Renal cortical epithelial cell (primary cell): ENCODE results near the gene TEAD1. TPM values are rescaled to one million over a fixed set of nuclear protein-coding genes. Genes with fewer than 3 reads are reported as not detected.
A peak's percentile ranks its signal among the peaks of the same experiment; 100 is the strongest.

Source experiments
- DNase-seq: peaks from one replicate; pipeline ENCODE4 v3.0.0-alpha.2; 2011; ENCODE audit warnings: low read depth
- total RNA-seq: library from RNA; depleted of rRNA; stranded (reverse); fragments of >200 nt; gene quantifications from 2 replicates; pipeline ENCODE4 v1.2.3, GENCODE V29; 2014

The TEAD1 gene
- total RNA-seq, result 54.4 and 170 TPM in 2 replicates

GRCh38 chr11:12673924-12674570, at the start of gene TEAD1:
TSS of gene TEAD1 (plus strand) at chr11:12674421.
- DNase-seq, result peak; percentile 76

GRCh38 chr11:12624595-12624994, 49.6 kb upstream of the TEAD1 start:
- no peak for DNase-seq

GRCh38 chr11:12625438-12626071, 48.7 kb upstream of the TEAD1 start:
- DNase-seq, result no peak

- DNase-seq, result no peak
Observed at GRCh38 chr11:12626616-12627015, 47.6 kb upstream of the TEAD1 start.

GRCh38 chr11:12628314-12628713, 45.9 kb upstream of the TEAD1 start:
- no peak for DNase-seq

GRCh38 chr11:12629601-12630313, 44.5 kb upstream of the TEAD1 start:
- no peak for DNase-seq

- DNase-seq, result peak; percentile 22
Observed at GRCh38 chr11:12631651-12632050, 42.6 kb upstream of the TEAD1 start.

GRCh38 chr11:12634329-12634728, 39.9 kb upstream of the TEAD1 start:
- DNase-seq, result no peak

- no peak for DNase-seq
Observed at GRCh38 chr11:12636871-12637410, 37.3 kb upstream of the TEAD1 start.

GRCh38 chr11:12639388-12639787, 34.8 kb upstream of the TEAD1 start:
- no peak for DNase-seq

- no peak for DNase-seq
Observed at GRCh38 chr11:12640355-12640754, 33.9 kb upstream of the TEAD1 start.

- DNase-seq, result no peak
Observed at GRCh38 chr11:12640926-12641849, 33.0 kb upstream of the TEAD1 start.

GRCh38 chr11:12642040-12642439, 32.2 kb upstream of the TEAD1 start:
- peak; percentile 75 for DNase-seq

GRCh38 chr11:12642806-12643428, 31.3 kb upstream of the TEAD1 start:
- DNase-seq, result no peak

- no peak for DNase-seq
Observed at GRCh38 chr11:12646478-12646877, 27.7 kb upstream of the TEAD1 start.

GRCh38 chr11:12653729-12654128, 20.5 kb upstream of the TEAD1 start:
- DNase-seq, result no peak

- DNase-seq, result no peak
Observed at GRCh38 chr11:12655842-12656241, 18.4 kb upstream of the TEAD1 start.

- no peak for DNase-seq
Observed at GRCh38 chr11:12657336-12657735, 16.9 kb upstream of the TEAD1 start.

GRCh38 chr11:12657981-12658380, 16.2 kb upstream of the TEAD1 start:
- no peak for DNase-seq

- no peak for DNase-seq
Observed at GRCh38 chr11:12662101-12662689, 12.0 kb upstream of the TEAD1 start.

GRCh38 chr11:12664385-12664784, 9.8 kb upstream of the TEAD1 start:
- DNase-seq, result no peak
